Superior temporal gyrus (tissue), 1 donor: Measurements from ENCODE around the gene CGREF1.
A peak's percentile ranks its signal among the peaks of the same experiment; 100 is the strongest.

Experiments used
- DNase-seq: peaks from one replicate; pipeline ENCODE4 v3.0.0-alpha.2; 2016; ENCODE audit errors: extremely low spot score

CGREF1 gene

GRCh38 chr2:27074738-27075565, 44.0 kb downstream of the CGREF1 start:
- peak; percentile 9 for DNase-seq

GRCh38 chr2:27073782-27074181, 45.1 kb downstream of the CGREF1 start:
- no peak for DNase-seq

GRCh38 chr2:27072920-27073319, 46.0 kb downstream of the CGREF1 start:
- no peak for DNase-seq

- DNase-seq: peak; percentile 12
Observed at GRCh38 chr2:27071990-27072830, 46.7 kb downstream of the CGREF1 start.

- DNase-seq: peak; percentile 96
Observed at GRCh38 chr2:27071277-27071989, 47.5 kb downstream of the CGREF1 start, which contains the start of gene OST4. Gene OST4, minus strand, starts transcription at chr2:27071654.

- DNase-seq: no peak
Observed at GRCh38 chr2:27070653-27071276, 48.2 kb downstream of the CGREF1 start.

GRCh38 chr2:27069961-27070618, 48.8 kb downstream of the CGREF1 start:
- no peak for DNase-seq

- no peak for DNase-seq
Observed at GRCh38 chr2:27069436-27069835, 49.5 kb downstream of the CGREF1 start.

- no peak for DNase-seq
Observed at GRCh38 chr2:27067385-27067784, 51.5 kb downstream of the CGREF1 start.

- DNase-seq: no peak
Observed at GRCh38 chr2:27065128-27065527, 53.8 kb downstream of the CGREF1 start.

- no peak for DNase-seq
Observed at GRCh38 chr2:27060323-27060722, 58.6 kb downstream of the CGREF1 start.

GRCh38 chr2:27059141-27059820, 59.6 kb downstream of the CGREF1 start:
- no peak for DNase-seq

GRCh38 chr2:27058210-27058609, 60.7 kb downstream of the CGREF1 start:
- no peak for DNase-seq

- DNase-seq: no peak
Observed at GRCh38 chr2:27057184-27057583, 61.7 kb downstream of the CGREF1 start.

GRCh38 chr2:27054721-27055120, 64.2 kb downstream of the CGREF1 start:
- DNase-seq: no peak

- no peak for DNase-seq
Observed at GRCh38 chr2:27053776-27054175, 65.2 kb downstream of the CGREF1 start.

- no peak for DNase-seq
Observed at GRCh38 chr2:27053321-27053720, 65.6 kb downstream of the CGREF1 start.

GRCh38 chr2:27051902-27052645, 66.9 kb downstream of the CGREF1 start:
- peak; percentile 9 for DNase-seq

- peak; percentile 97 for DNase-seq
Observed at GRCh38 chr2:27050996-27051901, 67.7 kb downstream of the CGREF1 start, which contains the start of gene AGBL5. Gene AGBL5, plus strand, starts transcription at chr2:27051668. Its CDS starts 1,291 bp downstream, at chr2:27052959.
